ENCODE results near the gene ITK. TPM values are rescaled to one million over a fixed set of nuclear protein-coding genes. Genes with fewer than 3 reads are reported as not detected.

The ITK gene
- total RNA-seq, 1 donor from 2014 or later, result 0.18 TPM

- H3K27ac Mint-ChIP-seq, result no peak overlapping the region
- intact Hi-C loops (cut with micrococcal nuclease), result no loop called here
- no peaks in the 10 kb centered on the region for H3K27me3 Mint-ChIP-seq
- POLR2A ChIA-PET, result no interaction called here
- H3K4me1 Mint-ChIP-seq, result peaks cover 6% of the 10 kb centered on the region
- ATAC-seq (ENCODE audit: low read depth) (no peak), DNase-seq (no peak)
- no peak overlapping the region for H3K4me3 Mint-ChIP-seq
- CTCF ChIA-PET, result interaction anchor here (1.5 kb wide), 1 partner anchor 13 kb away, joined by 3 read pairs; no protein-coding TSS in a partner anchor
- H3K36me3 Mint-ChIP-seq (ENCODE audit: low read depth), result no peaks in the 10 kb centered on the region
- no peak for TF ChIP-seq CTCF (IDR thresholded peaks at IDR 0.05)
- no peaks in the 10 kb centered on the region for H3K9me3 Mint-ChIP-seq
These were observed 17.6 kb upstream of the ITK start for GRCh38 chr5:157162919-157163510.

- ATAC-seq (ENCODE audit: low read depth) (no peak), DNase-seq (no peak)
- Mint-ChIP-seq H3K36me3 (ENCODE audit: low read depth) (no peaks in the 10 kb centered on the region), H3K27ac (no peak overlapping the region), H3K4me1 (peaks cover 6% of the 10 kb centered on the region), H3K4me3 (no peak overlapping the region), H3K9me3 (peaks cover under 1% of the 10 kb centered on the region), H3K27me3 (no peaks in the 10 kb centered on the region)
- intact Hi-C loops (cut with micrococcal nuclease), result no loop called here
- no peak for TF ChIP-seq CTCF (IDR thresholded peaks at IDR 0.05)
- POLR2A ChIA-PET, result no interaction called here
- CTCF ChIA-PET, result interaction anchor here (1.0 kb wide), 1 partner anchor 164 kb away, joined by 3 read pairs; no protein-coding TSS in a partner anchor
These were observed 16.1 kb upstream of the ITK start for GRCh38 chr5:157164521-157164920.

- Mint-ChIP-seq H3K27ac (no peak overlapping the region), H3K4me1 (peaks cover 6% of the 10 kb centered on the region), H3K27me3 (no peaks in the 10 kb centered on the region), H3K36me3 (ENCODE audit: low read depth) (no peaks in the 10 kb centered on the region), H3K9me3 (peaks cover 5% of the 10 kb centered on the region), H3K4me3 (no peak overlapping the region)
- DNase-seq, result no peak
- intact Hi-C loops (cut with micrococcal nuclease), result no loop called here
- no peak for ATAC-seq (ENCODE audit: low read depth)
- ChIA-PET POLR2A (no interaction called here), CTCF (interaction anchor here (1.0 kb wide), 1 partner anchor 163 kb away, joined by 3 read pairs; no protein-coding TSS in a partner anchor)
- no peak for TF ChIP-seq CTCF (IDR thresholded peaks at IDR 0.05)
These were observed 15.4 kb upstream of the ITK start for GRCh38 chr5:157165261-157165660.

GRCh38 chr5:157165668-157166067, 15.0 kb upstream of the ITK start:
- CTCF ChIA-PET, result interaction anchor here (1.0 to 1.6 kb wide), 2 partner anchors 18 to 163 kb away, joined by 3 to 4 read pairs; no protein-coding TSS in a partner anchor

More at GRCh38 chr5:157165668-157166067, 15.0 kb upstream of the ITK start:
- H3K4me3 Mint-ChIP-seq, result no peak overlapping the region
- no peaks in the 10 kb centered on the region for H3K27me3 Mint-ChIP-seq
- POLR2A ChIA-PET, result interaction anchor here (0.6 kb wide), 1 partner anchor 12 kb away, joined by 3 read pairs; no protein-coding TSS in a partner anchor
- intact Hi-C loops (cut with micrococcal nuclease), result no loop called here
- H3K27ac Mint-ChIP-seq, result no peak overlapping the region
- no peak for TF ChIP-seq CTCF (IDR thresholded peaks at IDR 0.05)
- H3K4me1 Mint-ChIP-seq, result peaks cover 6% of the 10 kb centered on the region
- no peak for ATAC-seq (ENCODE audit: low read depth)
- H3K36me3 Mint-ChIP-seq (ENCODE audit: low read depth), result no peaks in the 10 kb centered on the region
- no peak for DNase-seq
- H3K9me3 Mint-ChIP-seq, result peaks cover 8% of the 10 kb centered on the region
